Measurements from ENCODE around the gene AACS. TPM values are rescaled to one million over a fixed set of nuclear protein-coding genes. Genes with fewer than 3 reads are reported as not detected.

The AACS gene
- total and polyA plus RNA-seq, 2 of the 13 experiments (the other 11 are each of a cell fraction or from before 2014, with no cell fraction given), result 23.3 to 28.8 TPM

DNA sequence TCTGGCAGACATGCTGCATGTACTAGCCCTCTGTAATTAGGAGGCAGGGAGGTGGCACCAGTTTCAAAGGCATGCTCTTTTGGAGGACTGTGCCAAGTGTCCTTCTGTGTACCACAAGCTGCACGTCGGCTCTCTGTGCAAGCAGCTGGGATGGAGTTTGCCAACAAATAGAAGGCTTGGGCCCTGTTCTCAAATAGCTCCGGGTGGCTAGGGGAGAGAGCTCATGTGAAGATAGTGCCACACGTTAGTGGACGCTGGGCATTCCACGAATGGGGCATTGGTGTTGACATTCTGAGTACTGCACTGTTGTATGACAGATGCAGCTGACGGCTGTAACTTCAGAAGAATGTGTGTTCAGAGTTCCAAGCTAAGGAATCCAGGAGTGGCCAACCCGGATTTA lies 4.4 kb downstream of the AACS start:
- Histone ChIP-seq H3K27me3 (ENCODE audit: control insufficient read depth in 1 of 2, insufficient read depth in 2 of 2, low read length in 2 of 2) (no peaks in the 10 kb centered on the region; a peak in 1 of 5 replicates), H3K4me3 (replicated peaks in 1 of 3; ENCODE audit: insufficient read depth in 1 of 3, low read depth in 2 of 3, low read length in 3 of 3) (no peak overlapping the region), H3K27ac (ENCODE audit: extremely low read length, insufficient read depth, low read length) (no peak overlapping the region), H3K4me2 (ENCODE audit: low read depth, low read length) (no peak overlapping the region), H3K79me2 (ENCODE audit: insufficient read depth, low read length) (peaks cover 18% of the 10 kb centered on the region), H3K9ac (ENCODE audit: insufficient read depth, low read depth, low read length) (no peak overlapping the region), H3K9me3 (ENCODE audit: low read length) (no peaks in the 10 kb centered on the region), H2AFZ (ENCODE audit: low read length) (no peak overlapping the region), H4K20me1 (ENCODE audit: insufficient read depth, low read length) (peaks cover 8% of the 10 kb centered on the region; the same call in 1 of the 2 replicates), H3K4me1 (ENCODE audit: insufficient read depth, low read length) (peaks cover 21% of the 10 kb centered on the region), H3K36me3 (replicated peaks in 1 of 2; ENCODE audit: control insufficient read depth in 1 of 2, insufficient read depth in 2 of 2, low read length in 2 of 2) (peaks cover 8 to 18% of the 10 kb centered on the region in 2 experiments; a peak in 4 of 5 replicates)
- WGBS (ENCODE audit: low lambda C conversion rate), result 98% methylated on average over 6 of the region's 8 CpGs
- POLR2A ChIA-PET, result interaction anchor here (0.9 kb wide), 1 partner anchor 32 kb away, joined by 3 read pairs; no protein-coding TSS in a partner anchor
- in situ Hi-C loops (cut with HindIII; ENCODE audit: extremely low pct_ligation_motif_present, low pct_unique_long_range_greater_than_20kb), result no loop called here
- ATAC-seq (no peak), DNase-seq (ENCODE audit: low spot score) (no peak), FAIRE-seq (no peak)
- intact Hi-C loops (cut with micrococcal nuclease; ENCODE audit: unreplicated experiment), result no loop called here
- CTCF ChIA-PET (ENCODE audit: low intra/inter-chr PET ratio, low total read pairs), result no interaction called here
- no TSS peak for BruUV-seq (replicated peaks)
- TF ChIP-seq AKAP8 (CRISPR knock-in tag; IDR thresholded peaks at IDR 0.05), result no peak
- no peak for TF ChIP-seq ZNF720 (CRISPR knock-in tag; IDR thresholded peaks at IDR 0.05)
- no peak for TF ChIP-seq AFF4 (CRISPR knock-in tag; IDR thresholded peaks at IDR 0.05)
- no peak for TF ChIP-seq ZNF564 (CRISPR knock-in tag; IDR thresholded peaks at IDR 0.05)
- TF ChIP-seq ZNF510 (CRISPR knock-in tag; IDR thresholded peaks at IDR 0.05; ENCODE audit: low read depth), result no peak
- TF ChIP-seq, protein P1, sequence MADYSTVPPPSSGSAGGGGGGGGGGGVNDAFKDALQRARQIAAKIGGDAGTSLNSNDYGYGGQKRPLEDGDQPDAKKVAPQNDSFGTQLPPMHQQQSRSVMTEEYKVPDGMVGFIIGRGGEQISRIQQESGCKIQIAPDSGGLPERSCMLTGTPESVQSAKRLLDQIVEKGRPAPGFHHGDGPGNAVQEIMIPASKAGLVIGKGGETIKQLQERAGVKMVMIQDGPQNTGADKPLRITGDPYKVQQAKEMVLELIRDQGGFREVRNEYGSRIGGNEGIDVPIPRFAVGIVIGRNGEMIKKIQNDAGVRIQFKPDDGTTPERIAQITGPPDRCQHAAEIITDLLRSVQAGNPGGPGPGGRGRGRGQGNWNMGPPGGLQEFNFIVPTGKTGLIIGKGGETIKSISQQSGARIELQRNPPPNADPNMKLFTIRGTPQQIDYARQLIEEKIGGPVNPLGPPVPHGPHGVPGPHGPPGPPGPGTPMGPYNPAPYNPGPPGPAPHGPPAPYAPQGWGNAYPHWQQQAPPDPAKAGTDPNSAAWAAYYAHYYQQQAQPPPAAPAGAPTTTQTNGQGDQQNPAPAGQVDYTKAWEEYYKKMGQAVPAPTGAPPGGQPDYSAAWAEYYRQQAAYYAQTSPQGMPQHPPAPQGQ (CRISPR knock-in tag; IDR thresholded peaks at IDR 0.05; ENCODE audit: borderline replicate concordance), result no peak
- TF ChIP-seq GABPB1 (CRISPR knock-in tag; IDR thresholded peaks at IDR 0.05), result no peak
- TF ChIP-seq PHF8 (CRISPR knock-in tag; IDR thresholded peaks at IDR 0.05), result no peak
- TF ChIP-seq ZBTB44 (CRISPR knock-in tag; IDR thresholded peaks at IDR 0.05), result no peak
- TF ChIP-seq ZNF335 (CRISPR knock-in tag; IDR thresholded peaks at IDR 0.05), result no peak
- no peak for TF ChIP-seq ZSCAN31 (CRISPR knock-in tag; IDR thresholded peaks at IDR 0.05; ENCODE audit: low read depth)
- TF ChIP-seq NR3C1 (CRISPR knock-in tag; IDR thresholded peaks at IDR 0.05), result no peak
- no peak for TF ChIP-seq NKX3-1 (CRISPR knock-in tag; IDR thresholded peaks at IDR 0.05)
